G401 (cell line): ENCODE data around the gene MALAT1. TPM values are rescaled to one million over a fixed set of nuclear protein-coding genes. Genes with fewer than 3 reads are reported as not detected.
A peak's percentile ranks its signal among the peaks of the same experiment; 100 is the strongest.

ENCODE experiments used
- DNase-seq: peaks from one replicate; pipeline ENCODE4 v3.0.0-alpha.2; 2015; ENCODE audit warnings: low spot score
- in situ Hi-C: cut with HindIII; loops from 2 replicates; pipeline ENCODE4 v1.10.0; 2016; ENCODE audit warnings: low sequenced_read_pairs, mixed read lengths
- total RNA-seq: library from RNA; depleted of rRNA; stranded (reverse); fragments of >200 nt; shearing (Covaris generic); gene quantifications from 2 replicates; pipeline ENCODE4 v1.2.3, GENCODE V29; 2014

The MALAT1 gene
- total RNA-seq, 1 experiment from 2014 or later, result 288 TPM

DNA sequence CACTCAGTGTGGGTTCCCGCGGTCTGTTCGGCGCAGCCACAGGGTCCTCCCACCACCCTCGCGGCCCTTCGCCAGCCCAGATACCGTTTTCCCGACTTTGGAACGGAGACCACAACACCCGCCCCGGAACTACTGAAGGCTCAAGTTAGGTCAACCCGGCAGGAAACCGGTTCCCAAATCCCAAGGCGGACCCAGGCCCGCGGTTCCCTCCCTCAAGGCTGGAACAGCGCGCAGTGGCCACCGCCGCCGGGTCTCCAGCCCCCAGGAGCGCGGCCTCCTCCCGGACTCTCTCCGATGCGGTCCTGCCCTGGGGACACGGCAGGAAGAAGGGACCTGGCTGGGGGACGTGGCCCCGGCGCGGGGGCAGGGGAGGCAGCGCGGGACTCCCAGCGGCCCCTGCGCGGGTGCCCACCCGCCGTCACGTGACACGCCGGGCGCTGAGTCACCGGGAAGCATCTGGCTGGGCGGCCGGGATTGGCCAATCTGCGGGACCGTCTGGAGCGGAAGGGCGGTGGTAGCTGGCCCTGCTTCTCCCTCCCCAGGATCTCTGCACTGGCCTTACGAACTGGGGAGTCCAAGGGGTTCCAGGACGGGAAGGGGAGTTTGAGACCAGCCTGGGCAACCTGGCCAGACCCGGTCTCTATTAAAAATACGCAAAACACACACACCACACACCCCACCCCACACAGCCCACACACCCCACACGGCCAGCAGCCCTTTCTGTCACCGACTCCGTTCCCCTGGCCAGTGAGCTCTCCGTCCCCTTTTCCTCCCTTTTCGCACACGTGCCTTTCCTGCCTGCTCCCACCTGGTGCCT, 21.5 kb upstream of the MALAT1 start:
- in situ Hi-C loops, result no loop called here
- peak; percentile 96 for DNase-seq

DNA sequence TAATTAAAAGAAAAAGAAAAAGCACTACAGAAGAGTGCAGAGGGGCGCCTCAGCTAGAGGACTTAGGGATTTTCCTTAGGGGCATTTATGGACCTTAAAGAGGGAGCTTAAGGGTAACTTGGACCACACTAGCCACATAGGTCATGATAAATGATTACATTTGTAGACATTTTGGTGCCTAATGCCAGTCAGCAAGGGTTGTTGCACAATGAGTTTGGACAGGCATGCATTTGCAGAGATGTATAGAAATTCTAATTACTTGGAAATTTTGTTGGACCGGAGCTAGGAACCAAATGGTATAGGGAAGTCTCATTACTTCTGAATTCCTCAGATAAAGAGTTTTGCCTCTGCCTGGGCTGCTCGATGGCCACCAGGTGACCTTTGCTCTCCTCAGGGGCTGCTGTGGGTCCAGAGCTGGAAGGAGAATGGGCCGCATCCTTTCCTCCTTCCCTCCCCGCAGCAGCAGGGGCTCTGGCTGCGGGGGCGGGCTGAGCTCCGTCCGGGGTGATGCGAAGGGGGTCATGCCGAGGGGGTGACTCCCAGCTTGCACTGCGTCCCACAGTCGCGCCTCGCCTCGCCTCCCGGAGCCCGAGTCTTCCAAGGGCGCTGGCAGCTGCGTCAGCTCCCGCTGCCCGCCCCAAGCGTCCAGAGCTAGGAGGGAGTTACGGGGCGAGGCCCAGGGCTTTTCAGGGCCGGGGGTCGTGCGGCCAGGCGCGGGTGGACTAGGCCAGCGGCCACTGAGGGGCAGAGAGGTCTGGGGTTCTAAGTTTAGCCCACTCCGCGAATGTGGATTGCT, 20.3 kb upstream of the MALAT1 start:
- in situ Hi-C loops, result no loop called here
- DNase-seq, result peak; percentile 46

DNA sequence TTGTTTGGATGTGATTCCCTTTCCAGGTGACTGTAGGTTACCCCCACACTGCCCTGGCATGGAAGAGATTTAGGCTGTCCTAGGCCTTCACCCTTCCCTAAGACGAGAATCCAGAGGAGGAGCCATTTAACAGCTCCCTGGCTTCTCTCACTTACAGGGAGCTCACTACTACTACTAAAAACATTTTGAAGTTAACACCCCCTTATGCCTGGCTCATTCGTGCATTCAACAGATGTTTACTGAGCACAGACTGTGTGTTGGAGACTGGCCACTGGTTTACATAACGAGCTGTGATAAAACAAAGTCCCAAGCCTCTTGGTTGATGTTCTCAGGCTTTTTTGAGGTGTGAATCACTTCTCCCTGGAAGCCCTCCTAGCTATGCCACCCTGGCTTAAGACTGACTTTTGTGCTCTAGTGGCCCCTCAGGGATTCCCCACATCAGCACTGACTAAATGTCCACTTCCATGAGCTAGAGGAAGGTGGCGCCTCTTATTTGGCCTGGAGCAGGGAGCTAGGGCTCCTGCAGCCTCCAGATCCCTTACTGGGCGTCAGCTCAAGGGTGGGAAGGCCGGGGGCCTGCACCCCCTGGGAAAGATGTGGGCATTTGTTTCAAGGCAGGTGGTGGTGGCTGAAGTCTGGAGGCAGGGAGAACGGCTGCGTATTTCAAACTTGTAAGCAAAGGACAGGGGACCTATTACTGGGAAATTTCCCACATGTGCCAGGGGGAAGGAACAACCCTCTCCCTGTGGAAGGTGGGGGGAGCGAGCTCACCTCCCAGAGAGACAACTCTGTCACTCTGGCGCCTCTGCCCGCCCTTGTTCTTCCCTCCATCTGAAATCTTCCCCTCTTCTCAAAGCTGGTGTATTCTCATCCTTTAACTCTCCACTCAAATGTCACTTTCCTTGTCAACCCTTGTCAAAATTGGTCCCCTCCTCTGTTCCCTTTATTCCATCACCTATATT, 19.4 kb upstream of the MALAT1 start:
- peak; percentile 77 for DNase-seq
- in situ Hi-C loops, result no loop called here

GRCh38 chr11:65482306-65482850, 16.5 kb upstream of the MALAT1 start:
- in situ Hi-C loops, result no loop called here
- DNase-seq, result peak; percentile 52

DNA sequence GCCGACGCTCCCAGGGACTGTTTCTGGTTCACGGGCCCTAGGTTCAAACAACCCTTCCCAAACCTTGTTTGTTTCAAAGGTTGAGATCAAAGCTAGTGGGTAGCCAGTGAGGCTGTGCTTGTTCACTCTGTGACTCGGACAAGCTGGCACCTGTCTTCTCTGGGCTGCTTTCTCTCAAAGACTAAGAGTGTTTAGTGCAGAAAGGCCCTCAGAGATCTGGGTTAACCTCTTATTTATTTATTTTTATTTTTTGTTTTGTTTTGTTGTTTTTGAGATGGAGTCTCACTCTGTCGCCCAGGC, 13.0 kb upstream of the MALAT1 start:
- in situ Hi-C loops, result no loop called here
- DNase-seq, result peak; percentile 70

DNA sequence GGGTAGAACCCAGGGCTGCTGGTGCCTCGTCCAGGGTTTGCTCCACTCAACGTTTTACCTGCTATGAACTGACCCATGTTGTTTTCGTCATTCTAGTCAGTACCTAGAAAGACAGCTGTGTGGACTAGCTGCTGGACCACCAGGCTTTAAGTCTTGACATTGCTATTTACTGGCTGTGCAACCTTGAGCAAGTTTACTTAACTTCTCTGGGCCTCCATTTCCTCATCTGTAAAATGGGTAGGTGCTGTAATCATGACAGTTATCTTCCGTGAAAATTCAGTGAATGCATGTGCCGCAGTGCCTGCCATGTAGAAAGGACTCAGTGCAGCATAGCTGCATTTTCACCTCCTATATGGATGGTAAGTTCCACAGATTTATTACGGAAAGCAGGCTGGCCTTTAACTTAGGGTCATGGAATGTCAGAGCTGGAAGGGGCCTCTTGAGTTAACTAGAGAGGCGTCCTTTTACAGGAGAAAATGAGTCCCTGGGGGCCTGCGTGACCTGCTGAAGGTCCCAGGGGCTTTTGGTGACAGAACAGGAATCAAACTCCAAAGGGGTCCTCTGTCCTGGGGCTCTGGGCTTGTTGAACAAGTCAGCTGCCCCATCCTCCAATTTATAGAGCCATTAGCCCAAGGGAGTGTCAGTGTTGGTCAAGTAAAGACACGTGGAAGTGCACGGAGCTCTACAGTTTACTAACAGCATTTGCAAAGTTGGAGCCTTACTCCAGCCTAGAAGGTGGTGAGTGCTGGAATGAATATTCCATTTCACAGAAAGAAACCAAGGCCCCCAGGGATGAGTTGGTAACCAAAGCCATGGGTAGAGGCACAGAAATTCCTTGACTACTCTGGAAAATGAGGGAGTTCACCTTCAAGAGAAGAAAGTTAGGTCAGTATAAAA, 12.0 kb upstream of the MALAT1 start:
- in situ Hi-C loops, result no loop called here

GRCh38 chr11:65487467-65488272, 11.2 kb upstream of the MALAT1 start:
- DNase-seq, result peak; percentile 100
- in situ Hi-C loops, result no loop called here

More for the DNA sequence above, 12.0 kb upstream of the MALAT1 start:
- DNase-seq, result no peak

DNA sequence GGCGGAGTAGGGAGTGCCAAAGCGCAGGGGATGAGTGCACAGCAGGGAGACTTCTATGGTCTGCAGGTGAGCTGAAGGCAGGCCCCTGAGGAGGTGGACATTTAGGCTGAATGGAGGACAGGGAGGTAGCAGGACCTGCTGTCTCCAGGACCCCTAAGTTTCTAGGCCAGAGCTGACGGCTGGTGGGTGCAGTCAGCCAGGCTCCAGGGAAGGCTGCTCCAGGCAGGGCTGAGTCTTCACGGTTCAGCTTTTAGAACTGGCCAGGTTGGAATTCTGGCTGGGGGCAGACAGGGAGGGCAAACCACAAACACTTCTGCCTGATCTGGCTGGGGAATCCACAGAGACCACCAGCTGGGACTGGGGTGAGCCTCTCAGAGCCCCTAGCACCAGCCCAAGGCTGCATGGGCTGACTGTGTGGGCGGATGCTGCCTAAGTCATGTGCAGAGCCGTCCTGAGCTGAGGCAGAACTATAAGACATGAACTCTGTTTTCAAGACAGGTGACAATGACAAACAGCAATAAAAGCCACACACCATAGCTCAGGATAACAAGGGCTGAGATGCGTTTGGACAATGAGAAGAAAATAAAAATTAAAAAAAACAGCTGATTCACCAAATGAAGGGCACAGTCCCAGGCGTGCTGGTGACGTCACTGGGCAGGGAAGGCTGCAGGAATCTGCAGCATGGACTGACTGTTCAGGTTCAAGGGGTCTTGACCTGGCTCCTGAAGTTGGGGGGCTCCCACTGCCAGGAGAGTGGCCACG, 10.4 kb upstream of the MALAT1 start:
- in situ Hi-C loops, result no loop called here
- peak; percentile 74 for DNase-seq

- DNase-seq, result peak; percentile 95
- in situ Hi-C loops, result no loop called here
Observed at GRCh38 chr11:65489035-65489705, 9.7 kb upstream of the MALAT1 start.

- peak; percentile 61 for DNase-seq
- in situ Hi-C loops, result no loop called here
Observed at GRCh38 chr11:65489706-65490320, 9.0 kb upstream of the MALAT1 start.

GRCh38 chr11:65491163-65491465, 7.7 kb upstream of the MALAT1 start:
- no peak for DNase-seq
- in situ Hi-C loops, result no loop called here

GRCh38 chr11:65491614-65492386, 7.0 kb upstream of the MALAT1 start:
- DNase-seq, result peak; percentile 46
- in situ Hi-C loops, result no loop called here

DNA sequence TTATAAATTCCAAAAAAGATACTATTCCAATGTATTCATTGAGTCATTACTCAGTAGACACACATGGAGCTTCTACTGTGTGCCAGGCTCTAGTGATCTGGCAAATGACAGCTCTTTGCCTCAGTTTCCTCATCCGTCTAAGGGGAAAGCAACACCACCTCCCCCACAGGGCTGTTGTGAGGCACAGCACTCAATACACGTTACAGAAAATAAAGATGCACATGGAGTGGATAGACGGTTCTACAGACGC, 6.5 kb upstream of the MALAT1 start:
- in situ Hi-C loops, result no loop called here

GRCh38 chr11:65492637-65493366, 6.0 kb upstream of the MALAT1 start:
- peak; percentile 81 for DNase-seq
- in situ Hi-C loops, result no loop called here

More for the DNA sequence above, 6.5 kb upstream of the MALAT1 start:
- DNase-seq, result no peak
